ENCODE data around the gene CPEB4. TPM values are rescaled to one million over a fixed set of nuclear protein-coding genes. Genes with fewer than 3 reads are reported as not detected.

The CPEB4 gene
- total and polyA plus RNA-seq, 10 donors: 2.3 to 107 (median 81.0) TPM

DNA sequence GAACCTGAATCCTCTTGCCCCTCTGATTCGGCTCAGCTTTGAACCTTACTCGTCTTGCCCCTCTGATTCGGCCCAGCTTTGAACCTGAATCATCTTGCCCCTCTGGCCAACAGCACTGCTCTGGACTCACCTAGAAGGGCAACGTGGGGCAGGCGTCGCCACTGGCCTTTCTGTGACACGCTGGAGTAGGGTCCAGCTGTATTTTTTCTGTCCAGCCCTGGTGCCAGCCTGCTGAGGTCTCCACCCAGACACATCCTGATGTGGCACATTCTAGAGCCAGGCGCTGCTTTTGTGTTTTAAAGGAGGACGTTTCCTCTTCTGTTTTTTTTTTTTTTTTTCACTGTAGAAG, 15.2 kb upstream of the CPEB4 start:
- TF ChIP-seq, protein P1, sequence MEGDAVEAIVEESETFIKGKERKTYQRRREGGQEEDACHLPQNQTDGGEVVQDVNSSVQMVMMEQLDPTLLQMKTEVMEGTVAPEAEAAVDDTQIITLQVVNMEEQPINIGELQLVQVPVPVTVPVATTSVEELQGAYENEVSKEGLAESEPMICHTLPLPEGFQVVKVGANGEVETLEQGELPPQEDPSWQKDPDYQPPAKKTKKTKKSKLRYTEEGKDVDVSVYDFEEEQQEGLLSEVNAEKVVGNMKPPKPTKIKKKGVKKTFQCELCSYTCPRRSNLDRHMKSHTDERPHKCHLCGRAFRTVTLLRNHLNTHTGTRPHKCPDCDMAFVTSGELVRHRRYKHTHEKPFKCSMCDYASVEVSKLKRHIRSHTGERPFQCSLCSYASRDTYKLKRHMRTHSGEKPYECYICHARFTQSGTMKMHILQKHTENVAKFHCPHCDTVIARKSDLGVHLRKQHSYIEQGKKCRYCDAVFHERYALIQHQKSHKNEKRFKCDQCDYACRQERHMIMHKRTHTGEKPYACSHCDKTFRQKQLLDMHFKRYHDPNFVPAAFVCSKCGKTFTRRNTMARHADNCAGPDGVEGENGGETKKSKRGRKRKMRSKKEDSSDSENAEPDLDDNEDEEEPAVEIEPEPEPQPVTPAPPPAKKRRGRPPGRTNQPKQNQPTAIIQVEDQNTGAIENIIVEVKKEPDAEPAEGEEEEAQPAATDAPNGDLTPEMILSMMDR (IDR thresholded peaks at IDR 0.05 in 8 of 11, conservative IDR thresholded peaks at IDR 0.05 in 3 of 11): no peak
- peak in 2 of 3 donors; percentile 42 to 57 for TF ChIP-seq POLR2AphosphoS5 (IDR thresholded peaks at IDR 0.05)
- H3K27me3 ChIP-seq (replicated peaks in 1 of 7): no peaks in the 10 kb centered on the region
- H3K36me3 ChIP-seq: no peaks in the 10 kb centered on the region
- peak overlapping the region in 7 of 8 donors; percentile 29 to 84 (median 78) for H3K27ac ChIP-seq
- intact Hi-C loops (cut with DNase I; ENCODE audit: low total_unique reads): no loop called here
- no peak for DNase-seq
- no peaks in the 10 kb centered on the region for H3K9me3 ChIP-seq
- peak overlapping the region in 1 of 8 donors; percentile 17 for H3K4me3 ChIP-seq
- peaks cover 0 to 37% (median 13%) of the 10 kb centered on the region in 6 donors for H3K4me1 ChIP-seq
- 62 to 79% (median 66%) methylated on average over 9 of the region's 9 CpGs for WGBS, 5 donors

- intact Hi-C loops (cut with DNase I; ENCODE audit: low total_unique reads): no loop called here
- no peaks in the 10 kb centered on the region for H3K9me3 ChIP-seq
- no peaks in the 10 kb centered on the region for H3K36me3 ChIP-seq
- DNase-seq: no peak
- H3K27ac ChIP-seq: peak overlapping the region in 7 of 8 donors; percentile 29 to 84 (median 78)
- peaks cover 0 to 37% (median 14%) of the 10 kb centered on the region in 6 donors for H3K4me1 ChIP-seq
- no peaks in the 10 kb centered on the region for H3K27me3 ChIP-seq (replicated peaks in 1 of 7)
- no peak overlapping the region for H3K4me3 ChIP-seq
- TF ChIP-seq, protein P1 (IDR thresholded peaks at IDR 0.05 in 8 of 11, conservative IDR thresholded peaks at IDR 0.05 in 3 of 11): no peak
- TF ChIP-seq POLR2AphosphoS5 (IDR thresholded peaks at IDR 0.05) (no peak), POLR2A (IDR thresholded peaks at IDR 0.05) (no peak)
- 72 to 82% (median 75%) methylated on average over 4 of the region's 4 CpGs for WGBS, 5 donors
Observed at GRCh38 chr5:173873306-173873922, 14.7 kb upstream of the CPEB4 start.

GRCh38 chr5:173875189-173875588, 13.0 kb upstream of the CPEB4 start:
- Histone ChIP-seq H3K36me3 (no peaks in the 10 kb centered on the region), H3K27ac (no peak overlapping the region), H3K27me3 (replicated peaks in 1 of 7) (no peaks in the 10 kb centered on the region), H3K9me3 (no peaks in the 10 kb centered on the region), H3K4me3 (no peak overlapping the region), H3K4me1 (peaks cover 4 to 37% (median 20%) of the 10 kb centered on the region in 6 donors)
- 79 to 85% (median 81%) methylated on average over 1 of the region's 1 CpG for WGBS, 5 donors
- TF ChIP-seq, protein P1 (IDR thresholded peaks at IDR 0.05 in 8 of 11, conservative IDR thresholded peaks at IDR 0.05 in 3 of 11): no peak
- TF ChIP-seq POLR2AphosphoS5 (IDR thresholded peaks at IDR 0.05) (no peak), POLR2A (IDR thresholded peaks at IDR 0.05) (no peak)
- DNase-seq: no peak
- intact Hi-C loops (cut with DNase I; ENCODE audit: low total_unique reads): no loop called here

GRCh38 chr5:173878224-173878967, 9.8 kb upstream of the CPEB4 start:
- 71 to 83% (median 78%) methylated on average over 5 of the region's 5 CpGs for WGBS, 5 donors
- H3K9me3 ChIP-seq: peaks cover 0 to 4% (median 0%) of the 10 kb centered on the region in 8 donors
- intact Hi-C loops (cut with DNase I; ENCODE audit: low total_unique reads): no loop called here

More at GRCh38 chr5:173878224-173878967, 9.8 kb upstream of the CPEB4 start:
- Histone ChIP-seq H3K4me3 (no peak overlapping the region), H3K36me3 (no peaks in the 10 kb centered on the region), H3K27me3 (replicated peaks in 1 of 7) (no peaks in the 10 kb centered on the region), H3K4me1 (peaks cover 0 to 20% (median 15%) of the 10 kb centered on the region in 6 donors), H3K27ac (peak overlapping the region; percentile 6 to 69 (median 46))
- no peak for DNase-seq
- no peak for TF ChIP-seq POLR2AphosphoS5 (IDR thresholded peaks at IDR 0.05)
- no peak for TF ChIP-seq POLR2A (IDR thresholded peaks at IDR 0.05)
- TF ChIP-seq, protein P1 (IDR thresholded peaks at IDR 0.05 in 8 of 11, conservative IDR thresholded peaks at IDR 0.05 in 3 of 11): no peak
